Stomach (tissue), 9 donors: ENCODE measurements around the gene CBX2. TPM values are rescaled to one million over a fixed set of nuclear protein-coding genes. Genes with fewer than 3 reads are reported as not detected.
A peak's percentile ranks its signal among the peaks of the same experiment; 100 is the strongest.

ENCODE experiments used
- DNase-seq, 2 donors: peaks; one replicate each; pipeline versions ENCODE4 v3.0.0 to v3.0.0-alpha.2; 2013 to 2019
- H3K27ac ChIP-seq, 5 donors: fragments of 200-600 bp in 4 of 5; sonication (generic) in 4 of 5; one replicate each; pipeline ENCODE4 v1.5.1; 2013 to 2019; ENCODE audit warnings: mild to moderate bottlenecking in 1 of 5, moderate library complexity in 1 of 5
- H3K27me3 ChIP-seq, 3 donors: fragments of 200-600 bp; sonication (generic); one replicate each; pipeline ENCODE4 v1.5.1; 2017 to 2019; ENCODE audit warnings: mixed run types in 1 of 3
- H3K36me3 ChIP-seq, 4 donors: fragments of 200-600 bp; sonication (generic); 1 replicate in 3 of 4; 2 replicates in 1 of 4; pipeline ENCODE4 v1.5.1; 2016 to 2019
- H3K4me1 ChIP-seq, 4 donors: fragments of 200-600 bp; sonication (generic); one replicate each; pipeline ENCODE4 v1.5.1; 2016 to 2019
- H3K4me3 ChIP-seq, 4 donors: fragments of 200-600 bp; sonication (generic) in 3 of 4; one replicate each; pipeline ENCODE4 v1.5.1; 2016 to 2019; ENCODE audit warnings: mild to moderate bottlenecking in 1 of 4
- H3K9me3 ChIP-seq, 4 donors: fragments of 200-600 bp; sonication (generic); one replicate each; pipeline ENCODE4 v1.5.1; 2016 to 2019
- CTCF ChIP-seq, 7 experiments: fragments of 450-650 bp in 4 of 7; fragments of 200-600 bp in 3 of 7; sonication (generic) in 3 of 7; IDR thresholded peaks; one replicate each; pipeline ENCODE4 v1.5.1; 2016 to 2019; ENCODE audit warnings: antibody characterized with exemption in 7 of 7, control low read depth in 2 of 7, mild to moderate bottlenecking in 1 of 7
- EP300 ChIP-seq: sonication (generic); formaldehyde crosslinking; IDR thresholded peaks from one replicate; pipeline ENCODE4 v1.6.1; 2017; ENCODE audit warnings: antibody characterized with exemption
- POLR2A ChIP-seq, 4 donors: fragments of 450-650 bp; IDR thresholded peaks; one replicate each; pipeline ENCODE4 v1.6.1; 2016; ENCODE audit warnings: antibody characterized with exemption in 4 of 4, control low read depth in 2 of 4, mild to moderate bottlenecking in 1 of 4, moderate library complexity in 1 of 4
- POLR2AphosphoS5 ChIP-seq, 3 donors: sonication (generic); formaldehyde crosslinking; IDR thresholded peaks; one replicate each; pipeline ENCODE4 v1.6.1; 2016; ENCODE audit warnings: antibody characterized with exemption in 3 of 3
- WGBS, 5 donors: extraction: QIAGEN DNeasy Blood & Tissue Kit in 3 of 5; methylation state at CpG; one replicate each; pipeline versions ENCODE4 v1.1.5 to v1.1.7; 2013 to 2018; 5-methylcytosine and 5-hydroxymethylcytosine counted together
- intact Hi-C: fragments of 100-400 bp; cut with DNase I; formaldehyde crosslinking; loops from one replicate; pipeline ENCODE4 v1.15.1; 2023; ENCODE audit warnings: low total_unique reads
- polyA plus RNA-seq, 3 donors: library from polyadenylated mRNA; stranded (reverse); fragments of 200-250 nt; gene quantifications; one replicate each; pipeline ENCODE4 v1.2.3, GENCODE V29; 2013
- total RNA-seq, 5 donors: library from RNA; depleted of rRNA; stranded (reverse); fragments of >200 nt; gene quantifications; one replicate each; pipeline versions ENCODE4 v1.1.0 to v1.2.3, GENCODE V29; 2014 to 2016
- donor health status: healthy with polysubstance abuse.
- donor health status: Bipolar disorder and iron deficiency.
- donor health status: healthy.

CBX2 gene
- total and polyA plus RNA-seq, 8 donors, result under 0.01 to 1.3 (median 1.0) TPM; not detected in 3

GRCh38 chr17:79797492-79798298, 19.7 kb downstream of the CBX2 start:
- Histone ChIP-seq H3K4me3 (peak overlapping the region; percentile 54 to 75 (median 70)), H3K4me1 (peaks cover 43 to 78% (median 65%) of the 10 kb centered on the region in 4 donors), H3K9me3 (no peaks in the 10 kb centered on the region), H3K27me3 (peaks cover 49 to 81% (median 64%) of the 10 kb centered on the region in 3 donors), H3K27ac (peak overlapping the region; percentile 72 to 88 (median 87)), H3K36me3 (peaks cover 0 to 9% (median 6%) of the 10 kb centered on the region in 4 donors)
- TF ChIP-seq EP300, result no peak
- no peak for TF ChIP-seq POLR2A (IDR thresholded peaks at IDR 0.05)
- 1 to 2% (median 1%) methylated on average over 16 to 82 of the region's 89 CpGs for WGBS, 5 donors
- intact Hi-C loops, result loop anchor here (5.0 kb wide), 1 partner anchor 40 kb away; the partner anchor contains the start of gene CBX4
- DNase-seq, result peak in 1 of 2 donors; percentile 74

- intact Hi-C loops, result loop anchor here (5.0 kb wide), 1 partner anchor 39 kb away; the partner anchor contains the start of gene CBX4
- Histone ChIP-seq H3K4me3 (peak overlapping the region; percentile 54 to 75 (median 70)), H3K36me3 (peaks cover 0 to 9% (median 6%) of the 10 kb centered on the region in 4 donors), H3K27me3 (peaks cover 57 to 81% (median 64%) of the 10 kb centered on the region in 3 donors), H3K9me3 (no peaks in the 10 kb centered on the region), H3K27ac (peak overlapping the region in 1 of 5 donors; percentile 87), H3K4me1 (peaks cover 34 to 76% (median 69%) of the 10 kb centered on the region in 4 donors)
- 2 to 3% (median 2%) methylated on average over 55 to 70 of the region's 70 CpGs for WGBS, 5 donors
- peak in 1 of 2 donors; percentile 75 for DNase-seq
- TF ChIP-seq CTCF (IDR thresholded peaks at IDR 0.05), result no peak
- no peak for TF ChIP-seq EP300
- no peak for TF ChIP-seq POLR2A (IDR thresholded peaks at IDR 0.05)
- no peak for TF ChIP-seq POLR2AphosphoS5 (IDR thresholded peaks at IDR 0.05)
Measured at GRCh38 chr17:79798299-79799173, 20.6 kb downstream of the CBX2 start.

GRCh38 chr17:79799174-79799537, 21.2 kb downstream of the CBX2 start:
- no peaks in the 10 kb centered on the region for H3K9me3 ChIP-seq
- no peak for DNase-seq
- WGBS, 5 donors, result 5 to 9% (median 6%) methylated on average over 20 to 23 of the region's 23 CpGs
- no peak for TF ChIP-seq POLR2AphosphoS5 (IDR thresholded peaks at IDR 0.05)
- TF ChIP-seq CTCF (IDR thresholded peaks at IDR 0.05), result no peak
- TF ChIP-seq POLR2A (IDR thresholded peaks at IDR 0.05), result no peak
- no peak for TF ChIP-seq EP300
- H3K27me3 ChIP-seq, result peaks cover 63 to 81% (median 68%) of the 10 kb centered on the region in 3 donors
- intact Hi-C loops, result loop anchor here (5.0 kb wide), 1 partner anchor 38 kb away; the partner anchor contains the start of gene CBX4
- peaks cover 34 to 76% (median 73%) of the 10 kb centered on the region in 4 donors for H3K4me1 ChIP-seq
- peak overlapping the region in 1 of 4 donors; percentile 68 for H3K4me3 ChIP-seq
- H3K27ac ChIP-seq, result no peak overlapping the region
- H3K36me3 ChIP-seq, result peaks cover 0 to 9% (median 6%) of the 10 kb centered on the region in 4 donors

GRCh38 chr17:79799538-79800324, 21.8 kb downstream of the CBX2 start:
- DNase-seq, result no peak
- no peak for TF ChIP-seq POLR2AphosphoS5 (IDR thresholded peaks at IDR 0.05)
- no peak for TF ChIP-seq POLR2A (IDR thresholded peaks at IDR 0.05)
- TF ChIP-seq EP300, result no peak
- no peak for TF ChIP-seq CTCF (IDR thresholded peaks at IDR 0.05)
- no peak overlapping the region for H3K27ac ChIP-seq
- peaks cover 0 to 7% (median 3%) of the 10 kb centered on the region in 4 donors for H3K36me3 ChIP-seq
- H3K9me3 ChIP-seq, result no peaks in the 10 kb centered on the region
- H3K4me1 ChIP-seq, result peaks cover 34 to 82% (median 77%) of the 10 kb centered on the region in 4 donors
- peaks cover 68 to 81% (median 74%) of the 10 kb centered on the region in 3 donors for H3K27me3 ChIP-seq
- H3K4me3 ChIP-seq, result no peak overlapping the region
- 5 to 8% (median 7%) methylated on average over 31 of the region's 31 CpGs for WGBS, 5 donors
- intact Hi-C loops, result loop anchor here (5.0 to 10.0 kb wide), 3 partner anchors 38 to 195 kb away; partner anchors contain the start of gene CBX4
